Testis (tissue), 2 donors: ENCODE measurements around the gene MEGF11.

ENCODE experiments used
- POLR2A ChIP-seq: fragments of 450-650 bp; IDR thresholded peaks from one replicate; pipeline ENCODE4 v1.6.1; 2017; ENCODE audit warnings: antibody characterized with exemption, mild to moderate bottlenecking, moderate library complexity
- TF ChIP-seq, protein P1 (sequence below), 3 experiments: fragments of 450-650 bp in 2 of 3; fragments of 200-600 bp in 1 of 3; sonication (generic) in 1 of 3; IDR thresholded peaks; one replicate each; pipeline ENCODE4 v1.5.1; 2016 to 2019; ENCODE audit warnings: antibody characterized with exemption in 3 of 3, mild to moderate bottlenecking in 2 of 3, moderate library complexity in 1 of 3

DNA sequence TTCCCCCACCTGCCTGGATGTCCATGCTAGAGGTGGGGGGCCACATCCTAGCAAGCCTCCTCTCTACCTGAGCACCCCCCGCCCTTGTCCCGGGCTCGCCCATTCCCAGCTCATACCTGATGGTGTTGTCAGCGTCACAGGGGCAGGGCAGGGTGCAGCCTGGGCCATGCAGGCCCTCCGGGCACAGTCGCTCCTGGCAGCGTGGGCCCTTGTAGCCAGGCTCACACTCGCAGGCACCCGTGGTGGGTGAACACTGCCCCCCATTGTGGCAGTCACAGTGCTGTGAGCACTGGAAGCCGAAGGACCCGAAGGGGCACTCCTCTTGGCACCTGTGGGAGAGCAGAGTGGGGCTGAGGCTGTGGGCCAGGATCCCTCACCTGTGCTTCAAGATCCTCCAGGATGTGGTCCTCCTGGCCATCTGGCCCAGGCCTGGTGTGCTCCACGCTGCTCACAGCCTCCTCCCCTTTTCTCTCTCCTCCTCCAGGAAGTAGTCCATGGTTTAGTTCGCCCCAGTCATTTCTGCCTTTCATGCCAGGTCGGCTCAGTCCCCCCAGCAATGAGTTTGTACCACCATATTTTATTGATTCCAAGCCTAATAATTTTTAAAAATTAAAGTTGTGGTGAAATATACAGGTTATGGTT is 288.6 kb downstream of the MEGF11 start:
- TF ChIP-seq, protein P1, sequence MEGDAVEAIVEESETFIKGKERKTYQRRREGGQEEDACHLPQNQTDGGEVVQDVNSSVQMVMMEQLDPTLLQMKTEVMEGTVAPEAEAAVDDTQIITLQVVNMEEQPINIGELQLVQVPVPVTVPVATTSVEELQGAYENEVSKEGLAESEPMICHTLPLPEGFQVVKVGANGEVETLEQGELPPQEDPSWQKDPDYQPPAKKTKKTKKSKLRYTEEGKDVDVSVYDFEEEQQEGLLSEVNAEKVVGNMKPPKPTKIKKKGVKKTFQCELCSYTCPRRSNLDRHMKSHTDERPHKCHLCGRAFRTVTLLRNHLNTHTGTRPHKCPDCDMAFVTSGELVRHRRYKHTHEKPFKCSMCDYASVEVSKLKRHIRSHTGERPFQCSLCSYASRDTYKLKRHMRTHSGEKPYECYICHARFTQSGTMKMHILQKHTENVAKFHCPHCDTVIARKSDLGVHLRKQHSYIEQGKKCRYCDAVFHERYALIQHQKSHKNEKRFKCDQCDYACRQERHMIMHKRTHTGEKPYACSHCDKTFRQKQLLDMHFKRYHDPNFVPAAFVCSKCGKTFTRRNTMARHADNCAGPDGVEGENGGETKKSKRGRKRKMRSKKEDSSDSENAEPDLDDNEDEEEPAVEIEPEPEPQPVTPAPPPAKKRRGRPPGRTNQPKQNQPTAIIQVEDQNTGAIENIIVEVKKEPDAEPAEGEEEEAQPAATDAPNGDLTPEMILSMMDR (IDR thresholded peaks at IDR 0.05), result no peak
- TF ChIP-seq POLR2A, result no peak
